GM10266 (cell line): ENCODE data around the gene GDF9.
A peak's percentile ranks its signal among the peaks of the same experiment; 100 is the strongest.

ENCODE experiments used
- DNase-seq: peaks from one replicate; pipeline ENCODE4 v3.0.0; 2012; ENCODE audit errors: extremely low spot score
- CTCF ChIP-seq: IDR thresholded peaks from 2 replicates; pipeline ENCODE4 v1.5.1; 2012; ENCODE audit warnings: mild to moderate bottlenecking, low read depth; ENCODE audit not compliant: control insufficient read depth, insufficient read depth; ENCODE audit errors: missing control alignments

Gene GDF9

GRCh38 chr5:132886064-132886823, 20.0 kb upstream of the GDF9 start:
- TF ChIP-seq CTCF, result no peak
- DNase-seq, result no peak

GRCh38 chr5:132884548-132884947, 18.3 kb upstream of the GDF9 start:
- no peak for TF ChIP-seq CTCF
- DNase-seq, result no peak

GRCh38 chr5:132883261-132883834, 17.1 kb upstream of the GDF9 start:
- peak; percentile 26 for DNase-seq
- TF ChIP-seq CTCF, result peak; percentile 64

- TF ChIP-seq CTCF, result no peak
- DNase-seq, result no peak
Observed at GRCh38 chr5:132877938-132878337, 11.7 kb upstream of the GDF9 start.

- DNase-seq, result no peak
- TF ChIP-seq CTCF, result no peak
Observed at GRCh38 chr5:132877466-132877865, 11.2 kb upstream of the GDF9 start.

GRCh38 chr5:132876020-132876759, 9.9 kb upstream of the GDF9 start:
- DNase-seq, result no peak
- no peak for TF ChIP-seq CTCF

- DNase-seq, result no peak
- TF ChIP-seq CTCF, result no peak
Observed at GRCh38 chr5:132873930-132874271, 7.6 kb upstream of the GDF9 start.
